Loucy (cell line): ENCODE results near the gene BCAT1.

Source experiments
- H2AFZ ChIP-seq: fragments of 200-600 bp; sonication (generic); 2 replicates; pipeline ENCODE4 v1.6.0; 2016; ENCODE audit warnings: antibody characterized with exemption, mild to moderate bottlenecking, low read length, moderate library complexity
- H3F3A ChIP-seq: fragments of 200-600 bp; 2 replicates; pipeline ENCODE4 v1.6.0; 2016; ENCODE audit warnings: antibody characterized with exemption, low read depth, mild to moderate bottlenecking
- H3K27me3 ChIP-seq: fragments of 200-600 bp; sonication (generic); 2 replicates; pipeline ENCODE4 v1.6.1; 2014; ENCODE audit warnings: low read length, mild to moderate bottlenecking; ENCODE audit not compliant: insufficient read depth, poor library complexity, severe bottlenecking
- H3K36me3 ChIP-seq: fragments of 200-600 bp; sonication (generic); 2 replicates; pipeline ENCODE4 v1.6.1; 2016; ENCODE audit warnings: low read length; ENCODE audit not compliant: insufficient read depth
- H3K4me1 ChIP-seq: fragments of 200-600 bp; sonication (generic); 2 replicates; pipeline ENCODE4 v1.5.1; 2014; ENCODE audit warnings: low read length, mild to moderate bottlenecking; ENCODE audit not compliant: insufficient read depth, poor library complexity, severe bottlenecking
- H3K4me2 ChIP-seq: fragments of 200-600 bp; sonication (generic); 2 replicates; pipeline ENCODE4 v1.6.0; 2014; ENCODE audit warnings: antibody characterized with exemption, low read length, low read depth, mild to moderate bottlenecking; ENCODE audit not compliant: poor library complexity, severe bottlenecking
- H3K4me3 ChIP-seq: fragments of 200-600 bp; sonication (generic); 2 replicates; pipeline ENCODE4 v1.5.1; 2014; ENCODE audit warnings: low read length, mild to moderate bottlenecking, mixed read lengths; ENCODE audit not compliant: poor library complexity, severe bottlenecking
- H3K79me2 ChIP-seq: fragments of 200-600 bp; sonication (generic); 2 replicates; pipeline ENCODE4 v1.6.1; 2014; ENCODE audit warnings: low read length; ENCODE audit not compliant: insufficient read depth
- H3K9ac ChIP-seq: fragments of 200-600 bp; sonication (generic); 2 replicates; pipeline ENCODE4 v1.6.0; 2014; ENCODE audit warnings: mild to moderate bottlenecking, low read depth, low read length, moderate library complexity; ENCODE audit not compliant: poor library complexity, severe bottlenecking
- H3K9me2 ChIP-seq: fragments of 200-600 bp; sonication (generic); replicated peaks from 2 replicates; pipeline ENCODE4 v1.6.1; 2016; ENCODE audit warnings: low read depth, low read length, mixed read lengths
- H3K9me3 ChIP-seq: fragments of 200-600 bp; sonication (generic); 2 replicates; pipeline ENCODE4 v1.6.1; 2014; ENCODE audit warnings: mild to moderate bottlenecking, antibody characterized with exemption, low read length, low read depth; ENCODE audit not compliant: insufficient read depth
- H4K20me1 ChIP-seq: fragments of 200-600 bp; sonication (generic); 2 replicates; pipeline ENCODE4 v1.6.0; 2014; ENCODE audit warnings: antibody characterized with exemption, low read length, mild to moderate bottlenecking; ENCODE audit not compliant: insufficient read depth, poor library complexity, severe bottlenecking
- EZH2phosphoT487 ChIP-seq: fragments of 200-600 bp; IDR thresholded peaks from 2 replicates; pipeline ENCODE4 v1.6.1; 2018; ENCODE audit warnings: antibody characterized with exemption, mild to moderate bottlenecking, moderate library complexity, borderline replicate concordance
- TF ChIP-seq, protein P1 (sequence below): fragments of 200-600 bp; sonication (generic); conservative IDR thresholded peaks from 2 replicates; pipeline ENCODE4 v1.5.1; 2014; ENCODE audit warnings: mild to moderate bottlenecking, antibody characterized with exemption, low read length

BCAT1 gene

DNA sequence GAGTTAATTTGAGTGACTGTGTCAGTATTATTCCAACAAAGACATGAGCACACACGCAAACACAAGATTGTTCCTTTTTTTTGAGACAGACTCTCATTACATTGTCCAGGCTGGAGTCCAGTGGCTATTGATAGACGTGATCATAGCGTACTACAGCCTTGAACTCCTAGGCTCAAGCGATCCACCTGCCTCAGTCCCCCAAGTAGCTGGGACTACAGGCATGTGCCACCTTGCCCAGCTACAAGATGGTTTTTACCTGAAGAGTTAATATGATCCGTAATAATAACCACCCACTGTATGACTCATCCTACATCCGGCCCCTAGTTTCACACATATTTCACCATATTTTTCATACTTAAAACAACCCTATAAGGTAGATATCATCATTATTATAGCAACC is 26.8 kb downstream of the BCAT1 start:
- Histone ChIP-seq H3F3A (no peaks in the 10 kb centered on the region), H3K4me3 (no peak overlapping the region), H3K27me3 (no peaks in the 10 kb centered on the region), H3K4me1 (peaks cover 25% of the 10 kb centered on the region), H3K4me2 (no peak overlapping the region), H3K79me2 (peaks cover 83% of the 10 kb centered on the region), H2AFZ (no peak overlapping the region), H3K9me2 (no peaks in the 10 kb centered on the region), H3K36me3 (peaks cover 9% of the 10 kb centered on the region; the same call in 1 of the 2 replicates), H4K20me1 (peaks cover 25% of the 10 kb centered on the region), H3K9ac (no peak overlapping the region), H3K9me3 (no peaks in the 10 kb centered on the region)
- TF ChIP-seq EZH2phosphoT487, result no peak
- TF ChIP-seq, protein P1, sequence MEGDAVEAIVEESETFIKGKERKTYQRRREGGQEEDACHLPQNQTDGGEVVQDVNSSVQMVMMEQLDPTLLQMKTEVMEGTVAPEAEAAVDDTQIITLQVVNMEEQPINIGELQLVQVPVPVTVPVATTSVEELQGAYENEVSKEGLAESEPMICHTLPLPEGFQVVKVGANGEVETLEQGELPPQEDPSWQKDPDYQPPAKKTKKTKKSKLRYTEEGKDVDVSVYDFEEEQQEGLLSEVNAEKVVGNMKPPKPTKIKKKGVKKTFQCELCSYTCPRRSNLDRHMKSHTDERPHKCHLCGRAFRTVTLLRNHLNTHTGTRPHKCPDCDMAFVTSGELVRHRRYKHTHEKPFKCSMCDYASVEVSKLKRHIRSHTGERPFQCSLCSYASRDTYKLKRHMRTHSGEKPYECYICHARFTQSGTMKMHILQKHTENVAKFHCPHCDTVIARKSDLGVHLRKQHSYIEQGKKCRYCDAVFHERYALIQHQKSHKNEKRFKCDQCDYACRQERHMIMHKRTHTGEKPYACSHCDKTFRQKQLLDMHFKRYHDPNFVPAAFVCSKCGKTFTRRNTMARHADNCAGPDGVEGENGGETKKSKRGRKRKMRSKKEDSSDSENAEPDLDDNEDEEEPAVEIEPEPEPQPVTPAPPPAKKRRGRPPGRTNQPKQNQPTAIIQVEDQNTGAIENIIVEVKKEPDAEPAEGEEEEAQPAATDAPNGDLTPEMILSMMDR, result no peak

DNA sequence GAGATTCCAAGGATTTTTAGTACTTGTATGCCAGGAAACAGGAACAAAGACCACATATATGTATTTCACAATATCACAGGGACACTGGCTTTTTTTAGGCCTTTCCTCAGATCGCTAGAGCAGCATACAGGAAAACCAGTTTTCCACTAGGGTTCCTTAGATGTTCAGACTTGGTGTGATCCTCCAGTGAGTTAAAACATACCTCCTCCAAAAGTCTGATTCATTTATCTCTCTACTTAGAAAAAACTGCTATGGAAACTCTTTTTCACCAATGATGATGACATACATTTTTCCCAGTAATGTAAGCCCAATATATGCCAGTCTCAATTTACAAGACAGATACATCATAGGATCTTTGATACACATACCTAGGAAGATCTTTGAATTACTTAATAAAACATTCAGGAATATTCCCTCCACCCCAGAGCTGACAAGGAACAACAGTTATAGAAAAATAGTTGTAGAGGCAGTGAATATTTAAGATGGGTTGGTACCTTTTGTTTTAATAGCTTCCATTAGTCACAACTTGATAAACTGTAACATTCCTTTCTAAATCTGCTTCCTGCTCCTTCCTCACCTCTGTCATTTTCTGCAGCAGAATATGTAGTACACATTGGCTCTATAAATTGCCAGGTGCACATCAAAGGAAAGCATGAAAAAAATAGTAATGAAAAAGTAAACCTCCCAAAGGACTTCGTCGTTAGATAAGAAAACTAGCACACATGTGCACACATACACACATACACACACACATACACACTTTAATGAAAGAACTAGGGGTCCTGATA is 27.5 kb downstream of the BCAT1 start:
- Histone ChIP-seq H3K36me3 (peaks cover 9% of the 10 kb centered on the region; the same call in 1 of the 2 replicates), H3K4me1 (peaks cover 25% of the 10 kb centered on the region), H3F3A (no peaks in the 10 kb centered on the region), H3K27me3 (no peaks in the 10 kb centered on the region), H3K9me2 (no peaks in the 10 kb centered on the region), H4K20me1 (peaks cover 25% of the 10 kb centered on the region), H3K9ac (no peak overlapping the region), H3K4me3 (no peak overlapping the region), H3K4me2 (no peak overlapping the region), H3K79me2 (peaks cover 85% of the 10 kb centered on the region), H2AFZ (no peak overlapping the region), H3K9me3 (no peaks in the 10 kb centered on the region)
- TF ChIP-seq EZH2phosphoT487, result no peak
- TF ChIP-seq, protein P1, result no peak

DNA sequence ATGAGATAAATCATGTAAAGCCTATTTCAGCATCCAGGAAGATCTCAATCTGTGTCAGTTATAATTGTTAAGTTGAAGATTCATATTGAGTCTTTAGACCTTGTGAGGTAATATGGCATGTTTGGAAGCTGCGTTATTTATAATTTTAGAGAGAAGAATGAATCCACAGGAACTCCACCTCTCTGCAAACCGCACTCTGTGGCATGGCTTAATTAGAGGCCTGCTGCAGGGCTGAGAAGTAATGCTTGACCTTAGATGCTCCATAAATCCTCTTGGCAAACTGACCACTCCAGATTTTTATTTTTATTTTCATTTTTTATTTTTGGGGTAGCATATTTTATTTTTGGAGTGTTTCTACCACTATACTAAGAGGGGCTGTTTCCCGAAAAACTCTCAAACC is 28.8 kb downstream of the BCAT1 start:
- Histone ChIP-seq H4K20me1 (peaks cover 25% of the 10 kb centered on the region), H2AFZ (no peak overlapping the region), H3K36me3 (peaks cover 14% of the 10 kb centered on the region; the same call in 1 of the 2 replicates), H3K4me1 (peaks cover 25% of the 10 kb centered on the region), H3K9ac (no peak overlapping the region), H3K4me2 (no peak overlapping the region), H3K4me3 (no peak overlapping the region), H3F3A (no peaks in the 10 kb centered on the region), H3K27me3 (no peaks in the 10 kb centered on the region), H3K9me3 (no peaks in the 10 kb centered on the region), H3K9me2 (no peaks in the 10 kb centered on the region), H3K79me2 (peaks cover 95% of the 10 kb centered on the region)
- TF ChIP-seq, protein P1, result no peak
- TF ChIP-seq EZH2phosphoT487, result no peak
